WTC11 (cell line): ENCODE measurements around the gene GALP.

Experiments
- ARID4B ChIP-seq: sonication (generic); formaldehyde crosslinking; IDR thresholded peaks from 2 replicates; pipeline ENCODE4 v1.8.0; 2023; ENCODE audit warnings: missing genetic modification reagents, mild to moderate bottlenecking, borderline replicate concordance
- CREB1 ChIP-seq: sonication (generic); formaldehyde crosslinking; IDR thresholded peaks from 2 replicates; pipeline ENCODE4 v1.8.0; 2023; ENCODE audit warnings: mild to moderate bottlenecking, missing genetic modification reagents
- MYBL2 ChIP-seq: sonication (generic); formaldehyde crosslinking; IDR thresholded peaks from 2 replicates; pipeline ENCODE4 v1.8.1; 2023; ENCODE audit warnings: mild to moderate bottlenecking, moderate library complexity, missing genetic modification reagents
- USF1 ChIP-seq: sonication (generic); formaldehyde crosslinking; IDR thresholded peaks from 2 replicates; pipeline ENCODE4 v1.8.0; 2022; ENCODE audit warnings: mild to moderate bottlenecking, missing genetic modification reagents
- USF2 ChIP-seq: sonication (generic); formaldehyde crosslinking; IDR thresholded peaks from 2 replicates; pipeline ENCODE4 v1.8.1; 2023; ENCODE audit warnings: mild to moderate bottlenecking, missing genetic modification reagents, moderate library complexity
- ZNF512 ChIP-seq: sonication (generic); formaldehyde crosslinking; IDR thresholded peaks from 2 replicates; pipeline ENCODE4 v1.8.1; 2022; ENCODE audit warnings: missing genetic modification reagents, borderline replicate concordance
- TF ChIP-seq, protein P1 (sequence below): fragments of 200-600 bp; IDR thresholded peaks from 2 replicates; pipeline ENCODE4 v1.8.0; 2022; ENCODE audit warnings: antibody characterized with exemption
- TF ChIP-seq, protein P2 (sequence below): sonication (generic); formaldehyde crosslinking; IDR thresholded peaks from 2 replicates; pipeline ENCODE4 v1.8.0; 2023; ENCODE audit warnings: missing genetic modification reagents
- TF ChIP-seq, protein P3 (sequence below): sonication (generic); formaldehyde crosslinking; IDR thresholded peaks from 2 replicates; pipeline ENCODE4 v1.8.1; 2022; ENCODE audit warnings: low read depth, missing genetic modification reagents, borderline replicate concordance

- no peak for TF ChIP-seq USF1 (CRISPR knock-in tag)
- TF ChIP-seq CREB1 = no peak
- no peak for TF ChIP-seq ZNF512 (CRISPR knock-in tag)
- TF ChIP-seq, protein P1, sequence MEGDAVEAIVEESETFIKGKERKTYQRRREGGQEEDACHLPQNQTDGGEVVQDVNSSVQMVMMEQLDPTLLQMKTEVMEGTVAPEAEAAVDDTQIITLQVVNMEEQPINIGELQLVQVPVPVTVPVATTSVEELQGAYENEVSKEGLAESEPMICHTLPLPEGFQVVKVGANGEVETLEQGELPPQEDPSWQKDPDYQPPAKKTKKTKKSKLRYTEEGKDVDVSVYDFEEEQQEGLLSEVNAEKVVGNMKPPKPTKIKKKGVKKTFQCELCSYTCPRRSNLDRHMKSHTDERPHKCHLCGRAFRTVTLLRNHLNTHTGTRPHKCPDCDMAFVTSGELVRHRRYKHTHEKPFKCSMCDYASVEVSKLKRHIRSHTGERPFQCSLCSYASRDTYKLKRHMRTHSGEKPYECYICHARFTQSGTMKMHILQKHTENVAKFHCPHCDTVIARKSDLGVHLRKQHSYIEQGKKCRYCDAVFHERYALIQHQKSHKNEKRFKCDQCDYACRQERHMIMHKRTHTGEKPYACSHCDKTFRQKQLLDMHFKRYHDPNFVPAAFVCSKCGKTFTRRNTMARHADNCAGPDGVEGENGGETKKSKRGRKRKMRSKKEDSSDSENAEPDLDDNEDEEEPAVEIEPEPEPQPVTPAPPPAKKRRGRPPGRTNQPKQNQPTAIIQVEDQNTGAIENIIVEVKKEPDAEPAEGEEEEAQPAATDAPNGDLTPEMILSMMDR = no peak
- TF ChIP-seq ARID4B (CRISPR knock-in tag) = no peak
- no peak for TF ChIP-seq MYBL2 (CRISPR knock-in tag)
- TF ChIP-seq, protein P2, sequence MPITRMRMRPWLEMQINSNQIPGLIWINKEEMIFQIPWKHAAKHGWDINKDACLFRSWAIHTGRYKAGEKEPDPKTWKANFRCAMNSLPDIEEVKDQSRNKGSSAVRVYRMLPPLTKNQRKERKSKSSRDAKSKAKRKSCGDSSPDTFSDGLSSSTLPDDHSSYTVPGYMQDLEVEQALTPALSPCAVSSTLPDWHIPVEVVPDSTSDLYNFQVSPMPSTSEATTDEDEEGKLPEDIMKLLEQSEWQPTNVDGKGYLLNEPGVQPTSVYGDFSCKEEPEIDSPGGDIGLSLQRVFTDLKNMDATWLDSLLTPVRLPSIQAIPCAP (CRISPR knock-in tag) = no peak
- TF ChIP-seq USF2 (CRISPR knock-in tag) = no peak
- TF ChIP-seq, protein P3, sequence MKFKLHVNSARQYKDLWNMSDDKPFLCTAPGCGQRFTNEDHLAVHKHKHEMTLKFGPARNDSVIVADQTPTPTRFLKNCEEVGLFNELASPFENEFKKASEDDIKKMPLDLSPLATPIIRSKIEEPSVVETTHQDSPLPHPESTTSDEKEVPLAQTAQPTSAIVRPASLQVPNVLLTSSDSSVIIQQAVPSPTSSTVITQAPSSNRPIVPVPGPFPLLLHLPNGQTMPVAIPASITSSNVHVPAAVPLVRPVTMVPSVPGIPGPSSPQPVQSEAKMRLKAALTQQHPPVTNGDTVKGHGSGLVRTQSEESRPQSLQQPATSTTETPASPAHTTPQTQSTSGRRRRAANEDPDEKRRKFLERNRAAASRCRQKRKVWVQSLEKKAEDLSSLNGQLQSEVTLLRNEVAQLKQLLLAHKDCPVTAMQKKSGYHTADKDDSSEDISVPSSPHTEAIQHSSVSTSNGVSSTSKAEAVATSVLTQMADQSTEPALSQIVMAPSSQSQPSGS = no peak
These were observed 44.2 kb upstream of the GALP start for GRCh38 chr19:56131651-56132050.
